ENCODE measurements around the gene LRRC71. TPM values are rescaled to one million over a fixed set of nuclear protein-coding genes. Genes with fewer than 3 reads are reported as not detected.

Gene LRRC71
- total and polyA plus RNA-seq, 2 of the 13 experiments (the other 11 are each of a cell fraction or from before 2014, with no cell fraction given), result not detected

GRCh38 chr1:156894001-156894400 lies 26.4 kb upstream of the LRRC71 start:
- Histone ChIP-seq H3K9me3 (ENCODE audit: low read length) (no peaks in the 10 kb centered on the region), H3K27ac (ENCODE audit: extremely low read length, insufficient read depth, low read length) (no peak overlapping the region), H3K4me2 (ENCODE audit: low read depth, low read length) (no peak overlapping the region), H3K27me3 (ENCODE audit: control insufficient read depth in 1 of 2, insufficient read depth in 2 of 2, low read length in 2 of 2) (peaks cover 4 to 65% of the 10 kb centered on the region in 2 experiments; a peak in 4 of 5 replicates), H3K9ac (ENCODE audit: insufficient read depth, low read depth, low read length) (no peak overlapping the region), H3K4me3 (replicated peaks in 1 of 3; ENCODE audit: insufficient read depth in 1 of 3, low read depth in 2 of 3, low read length in 3 of 3) (no peak overlapping the region), H3K4me1 (ENCODE audit: insufficient read depth, low read length) (peaks cover 28% of the 10 kb centered on the region), H3K79me2 (ENCODE audit: insufficient read depth, low read length) (no peaks in the 10 kb centered on the region), H3K36me3 (replicated peaks in 1 of 2; ENCODE audit: control insufficient read depth in 1 of 2, insufficient read depth in 2 of 2, low read length in 2 of 2) (no peaks in the 10 kb centered on the region), H4K20me1 (ENCODE audit: insufficient read depth, low read length) (no peaks in the 10 kb centered on the region), H2AFZ (ENCODE audit: low read length) (no peak overlapping the region)
- in situ Hi-C loops (cut with HindIII; ENCODE audit: extremely low pct_ligation_motif_present, low pct_unique_long_range_greater_than_20kb) (loop anchor here (5.0 kb wide), 1 partner anchor 33 kb away; no protein-coding TSS in a partner anchor), intact Hi-C loops (cut with micrococcal nuclease; ENCODE audit: unreplicated experiment) (no loop called here)
- no TSS peak for BruUV-seq (replicated peaks)
- ChIA-PET CTCF (ENCODE audit: low intra/inter-chr PET ratio, low total read pairs) (interaction anchor here (2.8 kb wide), 1 partner anchor 26 kb away, joined by 23 read pairs; the partner anchor contains the start of gene LRRC71), POLR2A (no interaction called here)
- ATAC-seq (no peak), DNase-seq (ENCODE audit: low spot score) (no peak), FAIRE-seq (no peak)
- 5% methylated on average over 5 of the region's 5 CpGs for WGBS (ENCODE audit: low lambda C conversion rate)
- TF ChIP-seq TBL1XR1 (IDR thresholded peaks at IDR 0.05; ENCODE audit: borderline replicate concordance, low read length, partially characterized antibody) (no peak), KDM1A (CRISPR knock-in tag; IDR thresholded peaks at IDR 0.05) (no peak), MAFG (CRISPR knock-in tag; IDR thresholded peaks at IDR 0.05) (no peak), KDM3A (CRISPR knock-in tag; IDR thresholded peaks at IDR 0.05; ENCODE audit: low read depth) (no peak), PAWR (CRISPR knock-in tag; IDR thresholded peaks at IDR 0.05; ENCODE audit: borderline replicate concordance) (no peak), SALL2 (CRISPR knock-in tag; IDR thresholded peaks at IDR 0.05) (no peak), RFX1 (IDR thresholded peaks at IDR 0.05) (no peak), NKX3-1 (CRISPR knock-in tag; IDR thresholded peaks at IDR 0.05) (no peak)
- TF ChIP-seq, protein P1, sequence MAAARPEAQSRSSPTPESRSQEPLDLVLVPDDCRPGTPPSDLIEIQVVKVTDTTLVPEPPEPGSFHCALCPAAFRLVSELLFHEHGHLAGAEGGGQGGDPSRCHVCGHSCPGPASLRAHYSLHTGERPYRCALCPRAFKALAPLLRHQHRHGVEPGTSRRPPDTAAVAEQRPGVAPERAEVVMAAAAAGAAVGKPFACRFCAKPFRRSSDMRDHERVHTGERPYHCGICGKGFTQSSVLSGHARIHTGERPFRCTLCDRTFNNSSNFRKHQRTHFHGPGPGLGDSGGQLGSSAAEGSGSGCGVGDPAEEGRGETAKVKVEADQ (CRISPR knock-in tag; IDR thresholded peaks at IDR 0.05; ENCODE audit: borderline replicate concordance), result no peak
- TF ChIP-seq, protein P2, sequence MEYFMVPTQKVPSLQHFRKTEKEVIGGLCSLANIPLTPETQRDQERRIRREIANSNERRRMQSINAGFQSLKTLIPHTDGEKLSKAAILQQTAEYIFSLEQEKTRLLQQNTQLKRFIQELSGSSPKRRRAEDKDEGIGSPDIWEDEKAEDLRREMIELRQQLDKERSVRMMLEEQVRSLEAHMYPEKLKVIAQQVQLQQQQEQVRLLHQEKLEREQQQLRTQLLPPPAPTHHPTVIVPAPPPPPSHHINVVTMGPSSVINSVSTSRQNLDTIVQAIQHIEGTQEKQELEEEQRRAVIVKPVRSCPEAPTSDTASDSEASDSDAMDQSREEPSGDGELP (IDR thresholded peaks at IDR 0.05; ENCODE audit: borderline replicate concordance, low read depth), result no peak
- TF ChIP-seq, protein P3, sequence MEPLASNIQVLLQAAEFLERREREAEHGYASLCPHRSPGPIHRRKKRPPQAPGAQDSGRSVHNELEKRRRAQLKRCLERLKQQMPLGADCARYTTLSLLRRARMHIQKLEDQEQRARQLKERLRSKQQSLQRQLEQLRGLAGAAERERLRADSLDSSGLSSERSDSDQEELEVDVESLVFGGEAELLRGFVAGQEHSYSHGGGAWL (CRISPR knock-in tag; IDR thresholded peaks at IDR 0.05), result no peak
- TF ChIP-seq, protein P4, sequence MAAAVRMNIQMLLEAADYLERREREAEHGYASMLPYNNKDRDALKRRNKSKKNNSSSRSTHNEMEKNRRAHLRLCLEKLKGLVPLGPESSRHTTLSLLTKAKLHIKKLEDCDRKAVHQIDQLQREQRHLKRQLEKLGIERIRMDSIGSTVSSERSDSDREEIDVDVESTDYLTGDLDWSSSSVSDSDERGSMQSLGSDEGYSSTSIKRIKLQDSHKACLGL (CRISPR knock-in tag; IDR thresholded peaks at IDR 0.05), result no peak

Data from HepG2 (cell line).